HG03520 (cell line): ENCODE measurements around the gene CDC42BPG.

Source experiments
- ATAC-seq: cut with Tn5 transposase; IDR thresholded peaks from one replicate; pipeline ENCODE4 v1.9.1; 2021; ENCODE audit warnings: mild to moderate bottlenecking, moderate library complexity; ENCODE audit not compliant: unreplicated experiment

The CDC42BPG gene

DNA sequence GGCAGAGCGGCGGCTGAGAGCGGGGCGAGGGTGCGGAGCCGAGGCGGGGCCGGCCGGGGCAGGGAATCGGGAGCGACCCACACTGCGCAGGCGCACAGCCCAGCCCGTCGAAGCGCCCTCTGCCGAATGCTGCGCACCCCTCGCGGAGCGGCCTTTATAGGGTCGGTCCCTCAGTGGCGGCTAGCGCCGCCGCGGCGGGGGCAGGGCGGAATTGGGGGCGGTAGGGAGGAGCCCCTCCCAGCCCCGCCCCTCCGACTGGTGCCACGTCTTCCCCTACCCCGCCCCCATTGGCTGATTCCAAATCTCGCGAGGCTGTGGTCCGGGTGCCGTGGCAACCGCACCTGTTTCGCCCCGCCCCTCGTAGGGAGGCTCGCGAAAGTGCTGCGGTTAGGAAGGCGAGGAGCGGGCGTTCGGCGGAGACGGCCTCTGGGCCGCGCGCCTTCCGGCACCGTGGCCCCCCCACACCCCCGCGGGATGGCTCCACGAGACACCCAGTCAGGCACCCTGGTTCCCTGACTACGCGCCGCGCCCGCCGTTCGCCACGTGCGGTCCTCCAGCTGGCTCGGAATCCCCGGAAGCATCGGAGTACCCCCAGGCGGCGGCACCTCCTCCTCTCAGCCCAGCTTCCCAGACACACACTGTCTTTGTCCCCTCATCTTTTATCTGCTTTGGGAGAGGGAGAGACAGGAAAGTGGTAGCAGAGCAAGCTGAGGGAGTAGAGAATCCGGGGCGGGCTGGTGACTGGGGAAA is 34.2 kb upstream of the CDC42BPG start, which contains the start of gene EHD1:
TSS of gene EHD1 (minus strand) at position 128 of the 750 bp plus-strand sequence. CDS start 157 bp downstream, outside the sequence.
- ATAC-seq, result peak; percentile 69

DNA sequence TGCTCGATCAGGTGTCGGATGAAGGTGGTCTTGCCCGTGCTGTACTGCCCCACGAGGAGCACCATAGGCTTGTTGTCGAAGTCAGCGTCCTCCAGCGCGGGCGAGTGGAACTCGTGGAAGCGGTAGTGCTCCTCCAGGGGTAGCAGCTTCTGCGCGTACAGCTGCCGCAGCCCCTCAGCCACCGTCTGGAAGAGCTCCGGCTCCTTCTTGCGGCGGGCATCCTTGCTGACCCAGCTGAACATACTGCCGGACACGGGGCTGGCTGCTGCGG is 33.7 kb upstream of the CDC42BPG start:
- no peak for ATAC-seq

DNA sequence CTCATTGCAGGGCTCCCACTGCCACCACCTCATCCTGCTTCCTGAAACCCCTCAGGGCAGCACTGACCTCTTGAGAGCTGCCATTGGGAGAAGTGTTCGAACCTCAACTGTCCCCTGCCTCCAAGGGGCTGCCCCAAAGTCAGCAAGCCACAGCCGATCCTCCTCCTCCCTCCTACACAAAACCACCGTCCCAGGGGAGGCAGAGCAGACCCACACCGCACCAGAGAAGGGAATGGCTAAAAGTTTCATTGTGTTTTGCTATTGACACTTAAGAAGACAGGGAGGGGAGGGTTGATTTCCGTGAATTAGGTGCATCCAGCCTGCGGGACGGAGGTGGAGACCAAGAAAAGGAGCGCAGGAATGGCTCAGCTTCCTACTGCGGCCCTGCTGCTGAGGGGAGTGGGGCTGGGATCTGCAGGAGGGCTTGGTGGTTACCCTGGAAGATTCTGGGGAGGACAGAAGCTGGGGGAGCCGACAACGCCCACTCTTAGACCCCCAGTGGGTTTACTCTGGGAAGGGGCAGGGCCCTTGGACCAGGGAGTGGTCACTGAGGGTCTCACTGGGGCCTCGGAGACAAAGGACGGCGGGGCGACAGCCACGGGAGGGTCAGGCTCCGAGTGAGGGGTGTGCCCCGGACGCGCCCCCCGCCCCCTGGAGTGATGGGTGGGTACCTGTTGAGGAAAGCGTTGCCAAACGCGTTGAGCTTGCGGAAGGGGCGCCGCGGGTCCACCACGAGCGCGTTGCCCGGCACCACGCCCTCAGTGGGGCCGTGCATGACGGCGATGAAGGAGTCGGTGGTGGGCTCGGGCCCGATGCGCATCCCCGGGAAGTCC is 33.2 kb upstream of the CDC42BPG start:
- no peak for ATAC-seq

DNA sequence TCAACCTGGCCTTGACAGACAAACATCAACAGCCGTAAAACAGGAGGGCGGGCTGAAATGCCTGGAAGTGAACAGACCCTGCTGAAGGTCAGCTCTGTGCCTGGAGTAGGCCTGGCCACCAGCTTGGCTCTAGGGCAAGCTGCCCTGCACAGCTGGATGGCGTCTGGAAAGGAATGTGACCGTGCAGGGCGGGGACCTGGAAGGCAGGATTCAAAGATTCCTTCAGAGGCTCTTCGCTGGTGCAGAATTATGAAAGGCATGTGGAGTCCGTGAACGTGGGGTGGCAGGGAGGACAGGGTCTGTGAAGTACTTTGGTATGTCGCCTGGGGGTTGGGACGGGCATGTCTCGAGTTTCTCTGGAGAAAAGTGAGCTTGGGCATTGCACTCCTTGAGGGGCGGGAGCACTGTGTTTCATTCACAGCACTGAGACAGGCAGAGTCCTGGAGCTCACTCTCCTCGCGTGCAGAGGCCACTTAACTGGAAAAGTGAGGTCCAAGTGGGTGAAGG is 32.4 kb upstream of the CDC42BPG start:
- ATAC-seq, result no peak

DNA sequence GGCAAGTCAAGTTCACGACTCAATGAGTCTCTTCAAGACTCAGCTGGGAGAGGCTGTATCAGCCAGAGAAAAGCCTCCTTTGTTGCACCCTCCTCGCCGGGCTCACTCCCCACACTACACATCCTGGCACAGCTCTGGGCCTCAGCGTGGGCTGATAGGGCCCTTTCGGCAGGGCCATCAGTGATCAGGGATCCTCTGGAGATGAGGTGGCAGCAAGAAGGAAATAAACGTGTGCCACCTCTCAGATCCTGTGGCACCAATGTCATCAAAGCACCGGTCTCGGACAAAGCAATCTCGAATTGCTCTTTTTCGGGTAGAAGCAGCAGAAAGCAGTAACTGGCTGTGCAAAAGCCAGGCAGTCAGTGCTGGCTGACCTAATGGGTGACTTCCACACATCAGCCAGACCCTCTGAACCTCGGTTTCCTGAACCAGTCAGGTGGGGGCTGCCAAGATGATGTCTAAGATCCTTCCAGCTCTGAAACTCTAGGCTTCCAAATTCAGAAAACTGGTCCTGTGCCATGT is 31.8 kb upstream of the CDC42BPG start:
- ATAC-seq, result no peak

DNA sequence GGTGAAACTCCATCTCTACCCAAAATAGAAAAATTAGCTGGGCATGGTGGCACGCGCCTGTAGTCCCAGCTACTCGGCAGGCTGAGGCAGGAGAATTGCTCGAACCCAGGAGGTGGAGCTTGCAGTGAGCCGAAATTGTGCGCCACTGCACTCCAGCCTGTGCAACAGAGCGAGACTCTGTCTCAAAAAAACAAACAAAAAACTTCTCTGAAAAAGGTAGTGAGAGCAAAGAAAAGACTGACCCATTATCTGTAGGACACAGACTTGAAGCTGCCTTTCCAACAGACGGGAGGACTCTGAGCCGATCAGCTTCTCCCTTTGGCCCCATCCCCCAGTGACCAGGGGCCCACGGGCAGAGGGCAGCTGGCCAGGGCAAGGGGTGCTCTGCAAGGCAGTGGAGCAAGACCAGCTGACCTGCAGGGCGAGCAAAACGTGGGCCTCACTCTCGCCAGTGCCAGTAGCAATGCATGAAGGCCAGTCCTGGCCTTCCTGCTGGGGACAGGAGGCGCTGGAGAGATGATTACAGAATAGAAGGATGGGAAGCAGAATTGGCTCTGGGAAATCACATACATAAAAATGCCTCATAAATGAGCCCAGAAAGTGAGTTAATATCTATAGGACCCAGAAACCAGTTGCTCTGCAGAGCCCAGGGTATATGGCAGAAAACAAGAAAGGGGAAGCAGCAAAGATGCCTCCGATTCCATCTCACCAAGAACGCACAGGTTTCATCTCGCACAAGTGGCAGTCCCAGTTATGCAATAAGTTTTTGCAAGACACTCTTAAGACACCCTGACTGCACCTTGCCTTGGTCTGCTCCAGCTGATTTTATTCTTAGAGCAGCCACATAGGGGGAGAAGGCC is 31.1 kb upstream of the CDC42BPG start:
- ATAC-seq, result no peak

DNA sequence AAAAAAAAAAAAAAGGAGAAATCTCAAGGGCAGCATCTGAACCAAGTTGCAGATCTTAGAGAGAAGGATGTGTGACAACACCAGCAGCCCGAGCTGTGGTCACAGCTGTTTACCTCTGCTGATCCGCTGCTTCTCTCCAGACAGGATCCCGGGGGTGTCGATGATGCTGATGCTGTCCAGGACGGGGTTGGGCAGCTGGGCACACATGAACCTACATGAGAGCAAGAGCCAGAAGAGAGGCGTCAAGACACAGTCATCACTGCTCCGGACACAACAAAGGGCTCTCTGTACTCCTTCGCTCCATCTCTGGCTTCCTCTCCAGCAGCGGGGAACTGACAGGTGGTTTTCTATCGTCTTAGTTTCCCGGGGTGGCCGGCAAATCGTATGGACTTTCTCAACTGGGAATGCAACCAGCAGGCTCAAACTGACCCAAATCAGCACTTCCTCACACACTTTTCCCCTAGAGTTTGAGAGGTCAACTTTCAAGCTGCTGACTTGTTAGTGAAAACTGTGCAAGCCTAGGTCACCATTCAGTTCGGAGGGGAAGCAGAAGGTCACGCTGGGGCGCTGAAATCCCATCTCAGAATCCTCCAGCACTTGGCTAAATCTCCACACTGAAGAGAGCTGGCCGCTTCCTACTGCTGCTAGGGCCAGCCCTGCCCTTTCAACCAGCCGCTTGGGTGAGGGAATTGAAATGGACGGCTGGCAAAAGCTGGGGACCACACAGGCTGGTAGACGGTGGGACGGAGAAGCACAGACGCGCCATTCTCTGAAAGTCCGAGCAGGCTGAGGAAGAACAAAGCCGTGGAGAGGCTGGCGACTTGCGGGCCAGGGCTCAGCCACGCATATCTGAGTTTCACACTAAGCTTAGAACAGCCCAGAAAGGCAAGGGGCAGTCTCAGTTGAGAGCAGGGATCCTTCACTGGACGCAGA is 30.1 kb upstream of the CDC42BPG start:
- no peak for ATAC-seq

DNA sequence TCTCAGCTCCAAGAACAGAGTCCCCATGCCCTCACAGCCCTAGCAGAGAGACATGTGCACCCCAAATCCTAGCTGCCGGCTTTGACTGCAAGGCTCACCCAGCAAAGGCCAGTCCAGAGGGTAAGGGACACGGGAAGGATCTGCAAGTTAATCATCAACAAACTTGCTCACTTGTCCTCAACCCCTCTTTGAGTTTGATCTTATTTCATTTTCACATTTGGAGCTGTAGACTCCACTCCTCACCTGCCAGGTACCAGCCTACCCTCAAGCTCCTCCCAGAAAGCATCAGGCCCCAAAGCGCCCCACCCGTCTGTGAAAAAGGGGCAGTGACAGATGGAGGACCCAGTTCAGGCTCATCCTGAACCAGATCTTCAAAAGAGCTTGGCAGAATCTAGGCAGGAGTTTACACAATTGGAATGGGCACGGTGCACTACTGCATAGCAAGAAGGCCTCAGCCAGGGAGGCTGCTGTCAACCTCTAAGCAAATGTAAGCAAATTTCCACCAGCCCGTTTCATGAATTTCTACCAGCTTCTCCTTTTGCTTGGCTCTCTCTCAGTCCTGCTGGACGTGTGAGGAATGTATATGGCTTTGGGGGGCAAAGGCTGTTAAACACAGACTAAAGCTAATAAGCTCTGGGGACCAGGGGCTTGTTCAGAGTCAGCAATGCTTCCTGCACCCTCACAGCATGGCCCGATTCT is 28.5 kb upstream of the CDC42BPG start:
- no peak for ATAC-seq

DNA sequence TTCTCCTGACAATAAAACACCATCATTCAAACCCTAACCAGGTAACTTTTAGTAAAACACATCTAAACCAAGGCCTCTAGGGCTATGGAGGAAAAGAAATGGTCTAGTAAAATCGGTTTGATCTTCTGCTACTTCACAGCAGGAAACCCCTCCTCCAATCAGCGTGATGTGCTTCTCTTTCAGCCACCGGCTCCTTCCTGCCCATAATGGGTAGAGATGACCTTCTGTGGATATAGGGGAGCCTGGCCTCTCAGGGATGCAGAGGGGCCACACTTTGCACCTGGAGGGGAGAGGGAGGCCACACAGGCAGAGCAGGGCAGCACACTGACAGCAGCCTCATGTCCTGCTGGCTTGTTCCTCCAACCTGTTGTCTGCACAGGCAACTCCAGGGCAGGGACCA is 27.0 kb upstream of the CDC42BPG start:
- no peak for ATAC-seq

DNA sequence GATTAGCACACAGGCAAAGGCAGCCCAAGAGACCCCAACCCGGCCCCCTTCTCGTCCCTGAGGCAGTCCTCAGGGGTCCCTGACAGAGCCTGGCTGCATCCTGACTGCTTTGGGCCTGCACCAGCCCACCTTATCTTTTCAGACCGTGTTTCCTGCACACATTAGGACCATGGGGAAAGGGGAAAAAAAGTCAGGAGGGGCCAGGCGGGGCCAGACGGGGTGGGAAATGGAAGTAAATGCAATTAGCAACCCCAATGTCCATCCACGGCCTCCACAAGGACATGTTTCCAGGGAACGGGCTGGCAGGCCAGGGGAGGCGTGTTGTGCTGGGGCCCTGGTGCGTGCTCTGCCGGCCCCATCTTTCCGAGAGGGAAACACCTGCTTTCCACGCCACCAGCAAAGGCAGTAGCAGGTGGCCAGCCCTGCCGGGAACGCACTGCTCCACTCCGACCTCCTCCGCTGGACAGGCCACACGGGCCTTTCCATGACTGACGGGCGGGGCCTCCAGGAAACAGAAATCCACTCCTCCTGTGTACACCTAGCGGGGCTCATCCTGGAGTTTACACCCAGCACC is 26.5 kb upstream of the CDC42BPG start:
- ATAC-seq, result no peak

DNA sequence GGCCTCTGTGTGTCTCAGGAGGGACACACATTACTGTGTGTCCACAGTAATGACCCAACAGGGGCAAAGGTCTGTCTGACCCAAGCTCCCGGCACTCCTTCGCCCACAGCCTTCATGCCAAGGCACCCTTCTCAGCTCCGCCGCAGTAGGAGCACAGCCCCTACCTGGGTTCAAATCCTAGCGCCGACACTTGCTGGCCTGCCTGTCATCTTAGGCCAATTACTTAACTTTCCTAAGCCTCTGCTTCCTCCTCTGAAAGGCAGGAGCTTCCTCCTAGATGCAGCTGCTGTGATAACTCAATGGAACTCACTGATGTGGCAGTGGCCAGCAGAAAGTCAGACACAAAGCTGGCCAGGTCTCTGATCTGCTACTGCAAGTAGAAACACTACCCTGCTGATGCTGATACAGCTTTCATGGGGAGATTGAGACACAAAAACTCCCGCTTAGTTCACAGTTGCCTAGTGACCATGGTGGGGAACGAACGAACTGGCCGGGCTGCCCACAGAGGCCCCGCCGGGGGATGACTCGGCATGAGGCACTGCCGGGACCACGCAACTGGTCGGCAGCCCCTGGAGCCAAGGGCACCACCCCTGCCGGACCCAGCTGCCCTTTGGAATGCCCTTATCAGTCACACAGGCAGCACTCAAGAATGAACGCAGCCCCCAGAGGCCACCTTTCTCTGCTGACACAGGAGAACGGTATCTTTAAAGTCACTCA is 25.9 kb upstream of the CDC42BPG start:
- ATAC-seq, result no peak

DNA sequence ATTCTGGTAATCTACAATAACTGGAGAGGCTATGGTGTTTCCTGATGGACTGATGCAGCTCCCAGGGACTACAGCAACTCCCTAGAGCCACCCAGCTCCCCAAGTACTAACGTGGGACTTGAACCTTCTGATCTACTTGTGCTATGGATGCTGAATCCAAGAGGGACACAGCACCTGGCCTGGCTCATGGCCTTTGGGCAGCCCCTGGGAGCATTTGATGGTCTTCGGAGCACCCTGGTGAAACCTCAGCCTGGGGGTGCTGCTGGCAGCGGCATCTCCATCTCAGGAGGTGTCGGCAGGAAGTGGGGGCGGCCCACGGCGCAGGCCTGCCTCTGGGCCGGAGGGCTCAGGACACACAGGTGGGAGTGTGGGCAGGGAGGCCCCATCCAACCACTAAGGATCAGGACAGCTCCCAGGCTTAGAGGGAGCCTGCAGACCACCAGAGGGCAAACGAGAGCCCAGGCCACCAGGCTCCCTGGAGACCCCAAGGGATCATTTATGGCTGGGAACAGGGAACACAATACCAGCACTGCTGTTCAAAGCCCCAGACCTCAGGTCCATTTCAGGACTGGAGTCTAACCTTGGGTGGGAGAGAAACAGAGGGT is 25.2 kb upstream of the CDC42BPG start:
- ATAC-seq, result no peak

DNA sequence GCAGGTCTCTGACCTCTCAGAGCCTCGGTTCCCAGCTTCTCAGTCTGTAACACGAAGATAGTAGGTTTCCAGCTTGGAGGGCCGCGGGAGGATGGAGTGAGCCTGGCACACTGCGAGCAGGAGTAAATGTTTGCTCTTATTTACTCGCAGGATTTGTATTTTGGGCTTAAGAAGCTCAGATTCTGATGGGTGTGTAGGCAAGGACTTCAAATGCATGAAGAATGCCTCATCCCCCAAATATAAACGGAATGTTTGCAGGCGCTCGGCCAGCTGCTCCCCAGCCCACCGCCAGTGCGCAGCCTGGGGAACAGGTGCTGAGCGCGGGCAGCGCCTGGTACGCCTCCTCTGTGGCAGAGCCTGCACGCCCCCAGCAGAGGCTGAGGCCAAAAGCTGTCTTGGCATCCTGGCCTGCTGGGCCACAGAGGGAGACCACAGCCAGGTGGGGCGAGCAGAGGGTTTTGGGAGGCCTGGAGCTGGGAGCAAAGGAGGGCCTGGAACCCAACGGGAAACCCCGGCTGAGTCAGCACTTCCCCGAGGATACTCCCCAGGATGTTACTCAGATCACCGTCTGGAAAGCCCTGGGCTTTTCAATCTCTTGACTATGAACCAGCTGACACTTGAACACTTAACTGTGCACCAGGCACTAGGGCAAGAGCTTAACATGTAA is 24.6 kb upstream of the CDC42BPG start:
- no peak for ATAC-seq

DNA sequence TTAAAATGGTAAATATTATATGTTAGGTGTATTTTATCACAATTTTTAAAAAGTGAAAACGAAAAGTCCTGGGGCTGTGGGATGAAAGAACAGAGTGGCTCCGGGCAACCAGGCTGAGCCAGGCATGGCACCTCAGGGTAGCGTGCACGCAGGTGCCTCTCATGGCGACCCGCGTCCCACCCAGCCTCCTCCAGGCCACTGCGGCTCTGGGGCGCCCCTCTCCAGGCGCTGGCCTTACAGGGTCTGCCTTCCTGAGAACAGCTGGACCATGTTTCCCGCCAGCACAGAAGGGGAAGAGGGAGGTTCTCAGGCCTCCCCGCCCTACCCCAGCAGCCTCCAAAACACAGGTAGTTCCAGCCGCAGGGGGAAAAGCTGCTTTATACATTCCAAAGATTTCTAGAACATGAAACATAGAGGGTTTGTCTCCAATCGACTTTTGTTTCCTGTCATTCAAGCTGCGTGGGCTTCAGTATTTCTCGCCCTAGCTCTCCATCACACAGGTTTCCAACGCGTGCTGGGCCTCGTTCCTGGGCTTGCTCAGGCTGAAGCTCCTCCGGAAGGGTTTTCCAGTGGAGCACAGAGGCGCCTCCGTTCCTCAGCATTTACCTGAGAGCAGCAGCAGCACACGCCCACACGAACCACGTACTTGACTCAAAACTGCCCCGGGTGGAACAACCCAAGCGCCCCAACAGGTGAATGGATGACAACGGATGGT is 23.5 kb upstream of the CDC42BPG start:
- ATAC-seq, result no peak

DNA sequence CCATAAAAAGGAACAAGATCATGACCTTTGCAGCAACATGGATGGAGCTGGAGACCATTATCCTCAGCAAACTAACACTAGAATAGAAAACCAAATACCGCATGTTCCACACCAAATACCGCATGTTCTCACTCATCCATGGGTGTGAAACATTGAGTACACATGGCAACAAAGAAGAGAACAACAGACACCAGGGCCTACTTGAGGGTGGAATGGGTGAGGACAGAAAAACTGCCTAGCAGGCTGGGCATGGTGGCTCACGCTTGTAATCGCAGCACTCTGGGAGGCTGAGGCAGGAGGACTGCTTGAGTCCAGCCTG is 21.7 kb upstream of the CDC42BPG start:
- no peak for ATAC-seq

DNA sequence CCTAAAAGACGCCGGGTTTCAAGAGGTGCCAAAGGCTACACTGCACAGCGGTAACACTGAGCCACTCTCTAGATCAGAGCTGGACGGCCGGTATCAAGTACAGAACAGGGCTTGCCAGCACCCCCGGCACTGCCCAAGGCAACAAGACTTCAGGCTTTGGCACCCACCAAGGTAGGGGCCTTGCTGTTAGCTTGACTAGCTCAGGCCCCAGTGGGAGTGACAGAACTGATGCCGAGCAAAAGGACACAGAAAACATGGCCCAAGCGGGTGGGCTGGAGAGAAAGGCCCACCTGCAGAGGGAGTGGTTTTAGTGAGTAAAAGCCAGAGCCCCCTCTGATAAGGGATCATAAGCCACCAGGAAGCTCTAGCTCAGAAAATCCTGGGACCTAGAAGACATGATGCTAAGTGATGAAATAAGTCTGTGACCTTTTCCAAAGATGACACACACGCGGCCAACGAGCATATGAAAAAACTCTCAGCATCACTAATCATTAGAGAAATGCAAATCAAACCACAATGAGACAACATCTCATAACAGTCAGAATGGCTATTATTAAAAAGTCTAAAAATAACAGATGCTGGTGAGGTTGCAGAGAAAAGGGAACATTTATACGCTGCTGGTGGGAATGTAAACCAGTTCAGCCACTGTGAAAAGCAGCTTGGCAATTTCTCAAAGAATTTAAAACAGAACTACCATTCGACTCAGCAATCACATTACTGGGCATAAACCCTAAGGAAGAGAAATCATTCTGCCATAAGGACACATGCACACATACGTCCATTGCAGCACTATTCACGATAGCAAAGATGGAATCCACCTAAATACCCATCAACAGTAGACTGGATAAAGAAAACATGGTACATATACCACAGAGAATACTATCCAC is 21.1 kb upstream of the CDC42BPG start:
- ATAC-seq, result no peak
